GM18517 (cell line): ENCODE data around the gene DYRK1A.

ENCODE experiments used
- ATAC-seq: cut with Tn5 transposase; IDR thresholded peaks from one replicate; pipeline ENCODE4 v1.9.1; 2021; ENCODE audit warnings: mild to moderate bottlenecking, moderate library complexity; ENCODE audit not compliant: unreplicated experiment

DYRK1A gene

GRCh38 chr21:37415939-37416338 is 49.4 kb downstream of the DYRK1A start:
- no peak for ATAC-seq

DNA sequence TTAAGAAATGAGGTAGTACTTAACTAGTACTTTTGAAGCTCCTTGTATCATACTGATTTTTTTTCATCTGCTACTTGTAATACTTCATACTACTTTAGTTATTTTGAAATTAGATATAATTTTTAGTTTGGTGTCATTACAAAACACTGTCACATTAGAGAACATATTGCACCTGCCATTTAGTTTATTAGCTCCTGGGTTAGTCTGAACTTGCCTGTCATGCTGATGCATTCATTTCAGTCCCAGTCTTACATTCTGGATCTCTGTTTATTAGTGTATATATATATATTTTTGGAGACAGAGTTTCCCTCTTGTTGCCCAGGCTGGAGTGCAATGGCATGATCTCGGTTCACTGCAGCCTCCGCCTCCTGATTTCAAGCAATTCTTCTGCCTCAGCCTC is 50.3 kb downstream of the DYRK1A start:
- ATAC-seq: no peak

GRCh38 chr21:37419228-37419906 is 52.8 kb downstream of the DYRK1A start:
- ATAC-seq: no peak

GRCh38 chr21:37421306-37421705 is 54.7 kb downstream of the DYRK1A start:
- no peak for ATAC-seq

DNA sequence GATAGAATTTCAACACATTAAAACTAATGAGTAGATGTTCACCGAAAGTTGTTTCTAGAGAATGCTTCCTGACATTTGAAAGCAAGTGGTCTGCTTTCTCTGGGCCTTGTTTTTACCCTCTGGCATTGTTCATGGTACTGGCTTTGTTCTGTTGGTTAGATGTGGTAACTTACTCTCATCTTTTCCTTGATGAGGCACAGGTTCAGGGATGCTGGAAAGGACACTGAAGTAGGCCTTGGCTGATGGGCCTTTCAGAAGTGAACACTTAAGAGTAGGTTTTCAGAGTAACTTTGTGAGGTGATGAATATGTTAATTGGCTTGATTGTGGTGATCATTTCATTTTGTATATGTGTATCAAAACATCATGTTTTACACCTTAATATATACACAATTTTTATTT is 55.8 kb downstream of the DYRK1A start:
- no peak for ATAC-seq

DNA sequence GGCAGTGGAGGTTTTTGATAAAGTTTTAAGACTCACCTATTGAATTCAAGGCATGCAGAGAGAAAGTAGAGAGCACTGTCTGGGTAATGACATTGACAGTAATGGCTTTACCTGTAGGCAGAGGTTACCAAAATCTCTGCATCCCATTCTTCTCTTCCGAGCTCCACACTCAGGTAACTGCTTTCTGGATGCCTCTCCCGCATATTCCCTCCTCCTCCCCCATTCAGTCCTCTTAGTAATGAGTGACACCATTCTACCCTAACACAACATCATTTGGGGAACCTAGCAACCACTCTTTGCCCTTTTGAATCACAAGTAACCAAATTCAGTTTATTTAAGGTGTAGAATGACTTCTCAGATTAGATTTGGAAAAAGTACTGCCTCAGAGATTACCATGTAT is 56.5 kb downstream of the DYRK1A start:
- ATAC-seq: no peak

- no peak for ATAC-seq
Measured at GRCh38 chr21:37424396-37424795, 57.8 kb downstream of the DYRK1A start.

DNA sequence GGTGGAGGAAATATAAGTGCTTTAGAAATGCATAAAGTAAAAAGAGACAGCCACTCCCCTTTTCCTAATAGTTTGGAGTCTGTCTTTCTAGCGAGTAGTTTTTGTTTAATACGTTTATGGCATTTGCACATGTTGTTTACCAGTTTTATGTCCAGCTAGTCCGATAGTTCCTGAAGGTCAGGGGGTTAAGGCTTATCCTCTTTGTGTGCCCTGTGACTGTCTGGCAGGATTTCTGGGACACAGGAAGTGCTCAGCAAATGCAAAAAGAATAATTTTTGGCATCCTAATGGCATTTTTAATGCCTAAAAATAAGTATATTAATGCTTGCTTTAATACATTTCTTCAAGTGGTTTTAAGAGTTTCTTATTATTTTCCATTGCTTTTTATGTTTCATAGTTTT is 58.4 kb downstream of the DYRK1A start:
- no peak for ATAC-seq

GRCh38 chr21:37425684-37426083 is 59.1 kb downstream of the DYRK1A start:
- no peak for ATAC-seq

DNA sequence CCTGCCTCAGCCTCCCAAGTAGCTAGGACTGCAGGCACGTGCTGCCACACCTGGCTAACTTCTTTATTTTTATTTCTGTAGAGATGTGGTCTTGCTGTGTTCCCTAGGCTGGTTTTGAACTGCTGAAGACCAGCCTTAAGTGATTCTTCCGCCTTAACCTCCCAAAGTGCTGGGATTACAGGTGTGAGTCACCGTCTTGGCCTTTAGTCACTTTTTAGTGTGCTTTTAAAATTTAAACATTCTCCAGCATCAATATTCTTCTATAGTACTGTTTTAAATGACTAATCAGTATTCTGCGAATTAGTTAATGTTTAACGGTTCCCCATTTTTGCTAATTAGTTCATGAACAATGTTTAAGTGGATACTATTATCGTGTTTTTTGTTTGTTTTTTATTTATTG is 60.6 kb downstream of the DYRK1A start:
- ATAC-seq: no peak

DNA sequence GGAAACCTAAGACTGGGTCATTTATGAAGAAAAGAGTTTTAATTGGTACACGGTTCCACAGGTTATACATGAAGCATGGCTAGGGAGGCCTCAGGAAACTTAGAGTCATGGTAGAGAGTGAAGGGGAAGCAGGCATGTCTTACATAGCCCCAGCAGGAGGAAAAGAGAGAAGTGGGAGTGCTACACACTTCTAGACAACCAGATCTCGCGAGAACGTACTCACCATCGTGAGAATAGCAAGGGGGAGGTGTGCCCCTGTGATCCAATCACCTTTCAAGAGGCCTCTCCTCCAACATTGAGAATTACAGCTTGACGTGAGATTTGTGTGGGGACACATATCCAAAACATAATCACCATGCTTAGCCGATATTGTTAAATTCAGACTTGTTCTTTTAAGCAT is 62.8 kb downstream of the DYRK1A start:
- no peak for ATAC-seq

DNA sequence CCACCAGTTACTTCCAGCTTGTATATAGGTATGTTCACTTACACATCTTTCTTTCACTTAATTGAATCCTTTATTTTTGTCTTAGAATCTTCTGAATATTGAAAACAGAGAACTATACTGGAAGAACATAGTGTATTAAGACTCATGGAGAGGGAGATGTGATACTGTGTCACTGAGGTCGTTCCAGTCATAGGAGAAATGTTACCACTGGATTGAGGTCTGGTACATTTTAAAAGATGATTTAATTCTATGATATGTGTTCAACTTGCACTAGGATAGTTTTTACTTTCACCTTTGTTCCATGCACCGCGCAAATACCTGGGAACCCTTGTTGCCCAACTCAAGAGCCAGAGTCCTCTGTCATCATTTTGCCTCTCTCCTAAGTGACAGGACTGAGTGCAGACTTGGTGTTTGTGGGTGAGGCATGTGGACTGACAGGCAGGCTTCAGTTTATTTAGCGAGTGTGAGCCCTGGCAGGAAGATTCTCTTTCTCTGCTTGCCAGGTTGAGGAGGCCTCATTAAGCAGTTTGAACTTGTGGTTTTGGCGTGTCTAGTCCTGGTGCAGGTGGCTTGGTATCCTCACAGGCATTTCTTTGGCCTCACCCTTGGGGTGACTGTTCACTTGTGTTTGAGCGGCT is 63.7 kb downstream of the DYRK1A start:
- ATAC-seq: no peak

- no peak for ATAC-seq
Measured at GRCh38 chr21:37431243-37431642, 64.7 kb downstream of the DYRK1A start.

- ATAC-seq: no peak
Measured at GRCh38 chr21:37432710-37433455, 66.3 kb downstream of the DYRK1A start.

DNA sequence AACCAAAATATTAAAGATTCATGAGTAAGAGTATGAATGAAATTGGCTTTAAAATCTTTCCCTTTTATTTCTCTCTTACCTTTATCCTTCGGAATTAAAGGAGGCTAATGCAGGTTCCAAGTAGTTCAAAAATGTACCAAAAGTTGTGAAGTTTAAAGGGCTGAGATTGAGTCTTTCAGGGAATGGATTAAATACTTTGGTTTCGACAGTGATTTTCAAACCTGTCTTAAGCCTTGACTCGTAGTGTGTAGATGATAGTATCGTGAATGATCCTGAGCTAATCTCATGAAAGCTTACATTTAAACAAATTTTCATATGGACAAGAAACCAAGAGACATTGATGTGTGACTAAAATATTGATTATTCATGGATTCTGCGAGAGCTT is 66.9 kb downstream of the DYRK1A start:
- no peak for ATAC-seq

DNA sequence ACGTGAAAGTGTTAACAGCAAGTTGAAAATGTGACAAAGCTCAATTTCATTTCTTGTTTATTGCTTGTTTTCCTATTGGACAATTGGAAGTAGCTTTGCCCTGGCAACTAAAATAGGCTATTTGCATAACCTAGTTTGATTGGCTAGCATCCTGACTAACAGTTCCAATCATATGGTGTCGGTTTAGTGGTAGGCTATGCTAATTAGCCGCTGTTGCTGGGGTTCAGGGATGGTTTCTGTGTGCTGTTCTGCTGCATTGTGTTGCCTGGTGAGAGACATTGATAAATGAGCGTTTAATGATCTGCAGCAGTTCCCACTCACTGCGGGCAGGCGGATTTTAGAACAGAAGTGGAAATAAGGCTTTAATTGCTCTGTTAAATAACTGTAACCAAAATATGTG is 68.5 kb downstream of the DYRK1A start:
- no peak for ATAC-seq

DNA sequence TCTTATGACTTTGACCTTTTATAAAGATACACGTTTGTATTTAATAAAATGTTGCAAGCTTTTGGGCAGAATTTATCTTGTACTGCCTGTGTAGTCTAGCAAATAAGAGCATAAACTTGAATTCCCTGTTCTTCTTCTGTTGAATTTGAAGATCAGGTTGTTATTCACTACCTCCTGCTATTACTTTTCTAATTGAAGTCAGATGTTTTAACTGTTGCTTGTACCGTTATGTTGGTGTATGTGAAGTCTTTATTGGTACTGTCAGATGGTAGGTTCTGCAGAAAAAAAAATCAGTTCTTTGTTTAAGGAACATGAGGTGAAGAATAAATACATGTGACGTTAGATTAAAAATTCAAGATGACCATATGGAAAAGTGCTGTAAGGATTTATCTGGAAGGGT is 69.1 kb downstream of the DYRK1A start:
- ATAC-seq: no peak

GRCh38 chr21:37436174-37436573 is 69.6 kb downstream of the DYRK1A start:
- ATAC-seq: no peak

- no peak for ATAC-seq
Measured at GRCh38 chr21:37437376-37438080, 71.0 kb downstream of the DYRK1A start.

GRCh38 chr21:37443683-37444082 is 77.1 kb downstream of the DYRK1A start:
- ATAC-seq: no peak

DNA sequence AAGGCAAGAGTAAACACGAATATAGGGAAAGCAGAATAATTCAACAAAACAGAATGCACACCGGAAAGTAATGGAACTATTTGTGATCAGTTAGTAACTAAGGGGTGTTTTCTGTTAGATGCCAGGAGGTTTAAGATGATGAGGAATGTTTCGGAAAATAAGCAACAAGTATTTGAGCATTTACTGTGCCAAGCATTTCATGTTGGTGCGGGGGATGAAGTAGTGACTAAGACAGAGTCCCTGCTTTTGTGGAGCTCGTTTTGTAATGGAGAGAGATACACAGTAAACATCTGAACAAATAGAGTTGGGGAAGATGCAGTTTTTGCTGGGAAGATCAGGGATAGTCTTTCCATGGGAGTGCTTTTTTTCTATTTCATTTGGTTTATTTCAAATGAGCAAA is 78.7 kb downstream of the DYRK1A start:
- ATAC-seq: no peak

DNA sequence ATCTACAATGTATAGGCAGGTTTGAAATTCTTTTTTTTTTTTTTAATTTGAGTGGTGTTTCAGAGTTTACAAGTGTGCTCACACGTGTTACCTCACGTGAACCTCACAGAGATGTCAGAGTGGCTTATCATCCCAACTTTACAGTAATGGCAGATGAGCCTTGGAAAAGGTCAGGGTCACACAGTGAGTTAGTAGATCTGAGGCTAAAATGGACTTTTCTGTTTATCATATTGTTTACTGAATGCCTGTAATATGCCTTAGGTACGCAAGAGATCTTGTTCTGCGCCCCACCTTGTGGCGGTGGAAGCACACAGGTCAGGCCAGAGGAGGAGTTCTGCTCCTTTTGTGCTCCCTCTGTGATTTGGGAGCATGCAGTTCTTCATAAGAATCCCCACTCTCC is 80.0 kb downstream of the DYRK1A start:
- ATAC-seq: no peak
